DND-41 (cell line): ENCODE data around the gene NENF.

Source experiments
- CTCF ChIP-seq: IDR thresholded peaks from 2 replicates; pipeline ENCODE4 v1.5.1; 2012; ENCODE audit warnings: borderline replicate concordance, low read length, moderate library complexity, mild to moderate bottlenecking; ENCODE audit not compliant: poor library complexity, severe bottlenecking; ENCODE audit errors: extremely low read depth
- EZH2 ChIP-seq: IDR thresholded peaks from 3 replicates; pipeline ENCODE4 v1.6.1; 2012; ENCODE audit warnings: borderline replicate concordance, low read depth, mild to moderate bottlenecking, moderate library complexity, low read length, inconsistent platforms; ENCODE audit not compliant: severe bottlenecking

GRCh38 chr1:212470059-212470458 lies 37.3 kb downstream of the NENF start:
- TF ChIP-seq CTCF (no peak), EZH2 (no peak)
